HUES48 (cell line): ENCODE measurements around the gene ODC1.

ENCODE experiments used
- H3K27ac ChIP-seq: one replicate; pipeline ENCODE4 v1.7.0; 2013; ENCODE audit warnings: low read depth, low read length, inconsistent platforms
- H3K27me3 ChIP-seq: 2 replicates; pipeline ENCODE4 v1.6.1; 2013; ENCODE audit warnings: mild to moderate bottlenecking, low read length; ENCODE audit not compliant: control insufficient read depth, insufficient read depth
- H3K36me3 ChIP-seq: 2 replicates; pipeline ENCODE4 v1.6.1; 2013; ENCODE audit warnings: low read length; ENCODE audit not compliant: control insufficient read depth, insufficient read depth
- H3K4me1 ChIP-seq: 2 replicates; pipeline ENCODE4 v1.6.1; 2013; ENCODE audit warnings: mild to moderate bottlenecking, low read length; ENCODE audit not compliant: control insufficient read depth, insufficient read depth
- H3K4me3 ChIP-seq: 2 replicates; pipeline ENCODE4 v1.5.1; 2013; ENCODE audit warnings: mild to moderate bottlenecking, low read depth, low read length
- H3K9ac ChIP-seq: 2 replicates; pipeline ENCODE4 v1.6.1; 2013; ENCODE audit warnings: mild to moderate bottlenecking, low read depth, low read length, moderate library complexity
- H3K9me3 ChIP-seq: 2 replicates; pipeline ENCODE4 v1.6.1; 2013; ENCODE audit warnings: low read length; ENCODE audit not compliant: control insufficient read depth, insufficient read depth

The ODC1 gene

GRCh38 chr2:10439971-10440370 lies 8.2 kb downstream of the ODC1 start:
- no peak overlapping the region for H3K9ac ChIP-seq
- no peaks in the 10 kb centered on the region for H3K27me3 ChIP-seq
- no peak overlapping the region for H3K27ac ChIP-seq
- no peak overlapping the region for H3K4me3 ChIP-seq
- H3K9me3 ChIP-seq = no peaks in the 10 kb centered on the region
- H3K36me3 ChIP-seq = peaks cover 56% of the 10 kb centered on the region
- H3K4me1 ChIP-seq = no peaks in the 10 kb centered on the region

DNA sequence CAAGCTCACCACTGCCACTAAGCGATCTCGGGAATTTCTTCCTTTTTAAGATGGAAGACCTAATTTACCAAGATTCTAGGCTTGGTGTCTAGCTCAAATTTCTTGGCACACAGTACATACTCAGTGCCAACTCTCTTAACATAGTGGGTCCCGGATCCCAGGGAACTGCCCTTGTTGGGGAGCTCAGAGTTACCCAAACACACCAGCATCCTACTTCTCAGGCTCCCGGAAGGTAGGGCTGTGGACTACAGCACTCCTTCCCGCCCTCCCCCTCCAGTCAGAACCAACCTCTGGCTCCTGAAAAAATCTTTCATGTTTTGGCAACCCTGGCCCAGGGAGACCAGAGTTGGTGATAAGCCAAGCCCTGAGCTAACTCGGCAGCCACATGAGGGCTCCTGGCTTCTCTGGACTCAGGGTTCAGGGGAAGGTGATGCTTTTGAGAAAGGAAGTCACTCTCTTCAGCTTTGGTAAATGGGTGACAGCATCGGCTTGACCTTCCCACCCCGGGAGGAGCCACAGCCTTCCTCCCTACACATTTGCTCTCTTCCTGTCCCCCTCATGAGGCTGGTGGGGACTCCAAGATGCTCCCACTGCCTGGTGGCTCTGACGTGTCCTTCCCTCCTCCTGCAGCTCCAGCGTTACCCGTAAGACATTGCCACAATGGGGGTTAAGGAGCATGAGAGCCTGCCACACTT lies 8.8 kb downstream of the ODC1 start:
- Histone ChIP-seq H3K4me3 (no peak overlapping the region), H3K36me3 (peaks cover 50% of the 10 kb centered on the region), H3K4me1 (no peaks in the 10 kb centered on the region), H3K27me3 (no peaks in the 10 kb centered on the region), H3K9ac (no peak overlapping the region), H3K9me3 (no peaks in the 10 kb centered on the region), H3K27ac (peak overlapping the region; percentile 7)

- Histone ChIP-seq H3K4me3 (no peak overlapping the region), H3K4me1 (no peaks in the 10 kb centered on the region), H3K9me3 (no peaks in the 10 kb centered on the region), H3K27ac (peak overlapping the region; percentile 7), H3K36me3 (peaks cover 43% of the 10 kb centered on the region), H3K27me3 (no peaks in the 10 kb centered on the region), H3K9ac (no peak overlapping the region)
Measured at GRCh38 chr2:10438688-10439087, 9.4 kb downstream of the ODC1 start.

DNA sequence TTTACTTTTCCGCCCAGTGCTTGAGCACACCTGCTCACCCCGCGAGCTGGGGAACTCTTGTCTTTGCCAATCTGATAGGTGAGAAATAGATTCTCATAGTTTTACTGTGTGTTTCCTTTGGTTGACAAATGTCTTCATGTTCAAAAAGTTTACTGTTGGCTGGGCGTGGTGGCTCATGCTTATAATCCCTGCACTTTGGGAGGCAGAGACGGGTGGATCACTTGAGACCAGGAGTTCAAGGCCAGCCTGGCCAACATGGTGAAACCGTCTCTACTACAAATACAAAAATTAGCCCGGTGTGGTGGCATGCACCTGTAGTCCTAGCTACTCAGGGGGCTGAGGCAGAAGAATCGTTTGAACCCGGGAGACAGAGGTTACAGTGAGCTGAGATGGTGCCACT lies 10.3 kb downstream of the ODC1 start:
- H3K4me1 ChIP-seq = no peaks in the 10 kb centered on the region
- no peak overlapping the region for H3K9ac ChIP-seq
- no peaks in the 10 kb centered on the region for H3K9me3 ChIP-seq
- no peak overlapping the region for H3K27ac ChIP-seq
- no peaks in the 10 kb centered on the region for H3K27me3 ChIP-seq
- H3K36me3 ChIP-seq = peaks cover 35% of the 10 kb centered on the region
- H3K4me3 ChIP-seq = no peak overlapping the region

- no peaks in the 10 kb centered on the region for H3K4me1 ChIP-seq
- no peak overlapping the region for H3K27ac ChIP-seq
- H3K36me3 ChIP-seq = peaks cover 25% of the 10 kb centered on the region
- no peaks in the 10 kb centered on the region for H3K9me3 ChIP-seq
- H3K4me3 ChIP-seq = no peak overlapping the region
- peaks cover 7% of the 10 kb centered on the region for H3K27me3 ChIP-seq
- H3K9ac ChIP-seq = no peak overlapping the region
Measured at GRCh38 chr2:10436583-10437110, 11.5 kb downstream of the ODC1 start.

- H3K9ac ChIP-seq = no peak overlapping the region
- H3K27me3 ChIP-seq = peaks cover 11% of the 10 kb centered on the region
- H3K27ac ChIP-seq = no peak overlapping the region
- no peaks in the 10 kb centered on the region for H3K9me3 ChIP-seq
- H3K4me1 ChIP-seq = no peaks in the 10 kb centered on the region
- H3K36me3 ChIP-seq = peaks cover 16% of the 10 kb centered on the region
- no peak overlapping the region for H3K4me3 ChIP-seq
Measured at GRCh38 chr2:10435820-10436204, 12.3 kb downstream of the ODC1 start.

DNA sequence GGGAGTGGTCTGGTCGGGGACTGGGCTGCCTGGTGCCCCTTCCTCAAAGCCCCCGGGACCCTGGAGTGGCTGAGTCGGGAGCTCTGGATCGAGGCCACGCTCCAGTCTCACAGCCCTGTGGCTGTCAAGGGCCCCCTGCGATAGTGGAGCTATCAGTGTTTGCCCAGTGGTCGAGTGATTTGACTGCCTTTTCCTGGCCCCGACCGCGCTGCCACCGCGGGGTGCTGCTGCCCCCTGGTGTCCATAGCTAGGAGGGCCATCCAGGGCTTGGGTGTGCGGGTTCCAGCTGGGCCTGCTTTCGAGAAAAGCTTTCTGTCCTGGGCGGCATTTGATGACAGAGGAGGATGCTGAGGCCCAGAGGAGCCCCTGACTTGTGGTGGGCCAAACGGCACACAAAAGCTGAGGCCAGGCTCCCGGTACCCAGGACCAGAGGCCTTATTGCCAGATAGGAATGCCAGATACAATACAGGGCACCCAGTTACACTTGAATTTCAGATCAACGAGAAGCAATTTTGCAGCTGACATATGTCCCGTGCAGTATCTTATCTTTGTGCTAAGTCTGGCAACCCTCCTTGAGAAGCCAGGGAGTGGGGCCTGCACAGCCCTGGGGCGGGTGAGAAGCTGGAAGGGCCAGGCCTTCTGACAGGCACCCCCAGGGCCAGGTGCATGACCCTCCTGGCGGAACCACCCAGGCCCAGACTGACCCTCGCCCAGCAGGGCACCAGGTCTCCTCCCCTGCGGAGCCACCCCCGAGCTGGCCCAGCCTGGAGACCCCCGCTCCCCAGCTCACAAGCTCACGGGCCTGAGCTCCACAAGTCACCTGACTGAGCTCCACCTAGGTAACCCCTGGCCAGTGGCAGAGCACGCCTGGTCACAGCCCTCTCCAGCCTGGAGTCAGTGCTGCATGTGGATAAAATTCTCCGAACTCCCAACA lies 13.0 kb downstream of the ODC1 start:
- H3K27me3 ChIP-seq = peaks cover 11% of the 10 kb centered on the region
- H3K4me1 ChIP-seq = no peaks in the 10 kb centered on the region
- H3K36me3 ChIP-seq = peaks cover 10% of the 10 kb centered on the region
- no peak overlapping the region for H3K4me3 ChIP-seq
- no peaks in the 10 kb centered on the region for H3K9me3 ChIP-seq
- H3K27ac ChIP-seq = peak overlapping the region; percentile 0
- H3K9ac ChIP-seq = no peak overlapping the region

DNA sequence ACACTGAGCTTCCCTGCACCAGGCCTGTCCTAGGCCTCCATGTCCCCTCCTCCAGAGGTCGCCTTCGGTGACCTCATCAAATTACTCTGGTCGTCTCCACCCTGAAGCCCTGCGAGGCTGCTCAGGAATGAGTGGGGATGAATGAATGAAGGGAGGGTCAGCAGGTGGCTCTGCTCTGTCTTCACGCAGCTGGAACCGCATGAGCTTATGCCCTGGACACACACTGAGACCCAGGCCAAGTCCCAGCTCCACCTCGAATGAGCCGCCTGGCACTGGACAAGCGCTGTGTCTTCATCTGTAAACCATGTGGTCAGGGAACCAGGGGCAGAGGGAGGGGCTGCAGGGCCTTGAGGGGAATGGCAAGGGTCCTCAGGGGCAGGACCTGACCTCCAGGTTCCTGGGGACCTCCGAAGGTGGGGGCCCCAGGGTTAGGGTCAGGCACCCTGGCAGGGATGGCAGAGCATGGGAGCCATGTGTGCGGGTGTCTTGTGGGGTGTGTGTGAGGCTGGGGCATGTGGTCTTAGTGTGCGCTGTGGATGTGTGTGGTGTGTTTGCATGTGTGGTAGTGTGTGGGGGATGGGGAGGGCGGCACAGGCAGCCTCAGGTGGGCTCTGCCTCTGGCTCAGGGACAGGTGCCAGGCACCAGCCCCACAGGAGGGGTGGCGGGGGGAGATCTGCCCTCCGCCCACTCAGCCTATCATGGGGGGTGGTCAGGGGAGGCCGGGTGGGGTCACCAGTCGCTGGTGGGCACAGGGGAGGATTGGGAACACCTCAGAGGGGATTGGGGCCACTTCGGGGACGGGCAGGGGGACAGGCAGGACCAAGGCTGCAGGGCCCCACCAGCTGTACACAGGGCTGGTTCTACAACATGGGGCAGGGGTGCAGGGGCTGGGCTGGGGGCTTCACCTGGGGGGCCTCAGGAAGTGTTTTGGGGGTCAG lies 13.9 kb downstream of the ODC1 start:
- no peak overlapping the region for H3K9ac ChIP-seq
- H3K9me3 ChIP-seq = no peaks in the 10 kb centered on the region
- peaks cover 11% of the 10 kb centered on the region for H3K27me3 ChIP-seq
- no peak overlapping the region for H3K4me3 ChIP-seq
- H3K36me3 ChIP-seq = 0 out of 2 replicates have a peak, but pooled peaks cover under 1% of the 10 kb centered on the region
- no peak overlapping the region for H3K27ac ChIP-seq
- no peaks in the 10 kb centered on the region for H3K4me1 ChIP-seq

- Histone ChIP-seq H3K9ac (no peak overlapping the region), H3K27ac (no peak overlapping the region), H3K36me3 (no peaks in the 10 kb centered on the region), H3K4me1 (no peaks in the 10 kb centered on the region), H3K9me3 (no peaks in the 10 kb centered on the region), H3K27me3 (peaks cover 11% of the 10 kb centered on the region), H3K4me3 (no peak overlapping the region)
Measured at GRCh38 chr2:10433264-10433946, 14.7 kb downstream of the ODC1 start.
